ENCODE results near the gene SLC35A1.

Gene SLC35A1

GRCh38 chr6:87514831-87515230 is 42.1 kb downstream of the SLC35A1 start:
- TF ChIP-seq POLR2AphosphoS5 (IDR thresholded peaks at IDR 0.05; ENCODE audit: low read depth, low read length) (no peak), SIN3A (IDR thresholded peaks at IDR 0.05; ENCODE audit: borderline replicate concordance, insufficient read depth, low read length) (no peak), REST (IDR thresholded peaks at IDR 0.05; ENCODE audit: insufficient read depth in 1 of 2, low read depth in 2 of 2, low read length in 2 of 2) (no peak), FOXP2 (optimal IDR thresholded peaks at IDR 0.05; ENCODE audit: borderline replicate concordance, extremely low read depth, extremely low read length, insufficient read depth) (no peak), TAF1 (IDR thresholded peaks at IDR 0.05; ENCODE audit: borderline replicate concordance, insufficient read depth, low read length) (no peak)

GRCh38 chr6:87518453-87518852 is 45.7 kb downstream of the SLC35A1 start:
- TF ChIP-seq TAF1 (IDR thresholded peaks at IDR 0.05; ENCODE audit: borderline replicate concordance, insufficient read depth, low read length): no peak
- no peak for TF ChIP-seq REST (IDR thresholded peaks at IDR 0.05; ENCODE audit: insufficient read depth in 1 of 2, low read depth in 2 of 2, low read length in 2 of 2)
- TF ChIP-seq FOXP2 (optimal IDR thresholded peaks at IDR 0.05; ENCODE audit: borderline replicate concordance, extremely low read depth, extremely low read length, insufficient read depth): no peak
- TF ChIP-seq POLR2AphosphoS5 (IDR thresholded peaks at IDR 0.05; ENCODE audit: low read depth, low read length): no peak
- TF ChIP-seq SIN3A (IDR thresholded peaks at IDR 0.05; ENCODE audit: borderline replicate concordance, insufficient read depth, low read length): no peak

- no peak for TF ChIP-seq TAF1 (IDR thresholded peaks at IDR 0.05; ENCODE audit: borderline replicate concordance, insufficient read depth, low read length)
- TF ChIP-seq FOXP2 (optimal IDR thresholded peaks at IDR 0.05; ENCODE audit: borderline replicate concordance, extremely low read depth, extremely low read length, insufficient read depth): no peak
- TF ChIP-seq SIN3A (IDR thresholded peaks at IDR 0.05; ENCODE audit: borderline replicate concordance, insufficient read depth, low read length): no peak
- no peak for TF ChIP-seq REST (IDR thresholded peaks at IDR 0.05; ENCODE audit: insufficient read depth in 1 of 2, low read depth in 2 of 2, low read length in 2 of 2)
- no peak for TF ChIP-seq POLR2AphosphoS5 (IDR thresholded peaks at IDR 0.05; ENCODE audit: low read depth, low read length)
These were observed 49.9 kb downstream of the SLC35A1 start for GRCh38 chr6:87522686-87523085.

GRCh38 chr6:87529221-87529620 is 56.4 kb downstream of the SLC35A1 start:
- TF ChIP-seq POLR2AphosphoS5 (IDR thresholded peaks at IDR 0.05; ENCODE audit: low read depth, low read length) (no peak), TAF1 (IDR thresholded peaks at IDR 0.05; ENCODE audit: borderline replicate concordance, insufficient read depth, low read length) (no peak), FOXP2 (optimal IDR thresholded peaks at IDR 0.05; ENCODE audit: borderline replicate concordance, extremely low read depth, extremely low read length, insufficient read depth) (no peak), SIN3A (IDR thresholded peaks at IDR 0.05; ENCODE audit: borderline replicate concordance, insufficient read depth, low read length) (no peak), REST (IDR thresholded peaks at IDR 0.05; ENCODE audit: insufficient read depth in 1 of 2, low read depth in 2 of 2, low read length in 2 of 2) (no peak)

Measured in PFSK-1 (cell line).